T47D (cell line): Measurements from ENCODE around the gene TMEM139.
A peak's percentile ranks its signal among the peaks of the same experiment; 100 is the strongest.

ENCODE experiments used
- DNase-seq, 2 experiments: peaks; one replicate each; pipeline versions ENCODE4 v3.0.0 to v3.0.0-alpha.2; 2011 to 2012; ENCODE audit warnings: low read depth in 1 of 2, low spot score in 1 of 2
- JUND ChIP-seq: IDR thresholded peaks from 2 replicates; pipeline ENCODE4 v1.6.1; 2012; ENCODE audit warnings: low read depth
- in situ Hi-C: cut with HindIII; loops from 2 replicates; pipeline ENCODE4 v1.10.0; 2016; ENCODE audit warnings: low sequenced_read_pairs, low pct_unique_long_range_greater_than_20kb

TMEM139 gene

GRCh38 chr7:143265017-143265693, 19.6 kb upstream of the TMEM139 start:
- no peak for TF ChIP-seq JUND
- in situ Hi-C loops, result no loop called here
- DNase-seq, result no peak

- in situ Hi-C loops, result no loop called here
- DNase-seq, result no peak
- TF ChIP-seq JUND, result no peak
These were observed 15.5 kb upstream of the TMEM139 start for GRCh38 chr7:143269251-143269650.

GRCh38 chr7:143271240-143271639, 13.5 kb upstream of the TMEM139 start:
- DNase-seq, result no peak
- TF ChIP-seq JUND, result no peak

GRCh38 chr7:143272871-143273270, 11.9 kb upstream of the TMEM139 start:
- in situ Hi-C loops, result no loop called here
- no peak for DNase-seq
- no peak for TF ChIP-seq JUND

More at GRCh38 chr7:143271240-143271639, 13.5 kb upstream of the TMEM139 start:
- in situ Hi-C loops, result no loop called here

GRCh38 chr7:143279186-143280098, 5.3 kb upstream of the TMEM139 start:
- no peak for TF ChIP-seq JUND
- in situ Hi-C loops, result no loop called here
- peak in 1 of 2 experiments; percentile 58 for DNase-seq

- no peak for DNase-seq
- in situ Hi-C loops, result no loop called here
- no peak for TF ChIP-seq JUND
These were observed 4.6 kb upstream of the TMEM139 start for GRCh38 chr7:143280160-143280559.

GRCh38 chr7:143280566-143280965, 4.2 kb upstream of the TMEM139 start:
- no peak for DNase-seq
- in situ Hi-C loops, result no loop called here
- no peak for TF ChIP-seq JUND

- TF ChIP-seq JUND, result no peak
- in situ Hi-C loops, result no loop called here
- DNase-seq, result no peak
These were observed 3.2 kb upstream of the TMEM139 start for GRCh38 chr7:143281529-143281928.

GRCh38 chr7:143282124-143282523, 2.6 kb upstream of the TMEM139 start:
- TF ChIP-seq JUND, result no peak
- no peak for DNase-seq
- in situ Hi-C loops, result no loop called here

- no peak for TF ChIP-seq JUND
- DNase-seq, result no peak
- in situ Hi-C loops, result no loop called here
These were observed 1.4 kb upstream of the TMEM139 start for GRCh38 chr7:143283381-143283780.

GRCh38 chr7:143285470-143285778, 666 bp downstream of the TMEM139 start:
- no peak for TF ChIP-seq JUND
- in situ Hi-C loops, result no loop called here
- peak; percentile 26 to 88 for DNase-seq

- no peak for TF ChIP-seq JUND
- in situ Hi-C loops, result no loop called here
These were observed 1.2 kb downstream of the TMEM139 start for GRCh38 chr7:143285806-143286521.

GRCh38 chr7:143286522-143286890, 1.7 kb downstream of the TMEM139 start:
- no peak for DNase-seq
- TF ChIP-seq JUND, result no peak
- in situ Hi-C loops, result no loop called here

More at GRCh38 chr7:143285806-143286521, 1.2 kb downstream of the TMEM139 start:
- no peak for DNase-seq
